ENCODE data around the gene UBE2L3. TPM values are rescaled to one million over a fixed set of nuclear protein-coding genes. Genes with fewer than 3 reads are reported as not detected.
"Not testable (repeated sequence)": the region's sequence is repeated elsewhere in the genome, so short reads cannot be mapped to it uniquely, and the experiment has no call there.

Gene UBE2L3
- polyA plus RNA-seq, 2 of the 4 experiments (the other 2 are of a cell fraction): 54.9 to 55.6 TPM

GRCh38 chr22:21615731-21616130, 48.2 kb downstream of the UBE2L3 start:
- TF ChIP-seq ZFP36 (IDR thresholded peaks at IDR 0.05; ENCODE audit: borderline replicate concordance, partially characterized antibody) (no peak), NFE2L2 (conservative IDR thresholded peaks at IDR 0.05; ENCODE audit: low read length) (no peak), HDAC2 (IDR thresholded peaks at IDR 0.05) (no peak), E2F6 (IDR thresholded peaks at IDR 0.05; ENCODE audit: borderline replicate concordance, low read depth) (no peak)
- no peak for DNase-seq (ENCODE audit: low read depth in 1 of 2, low spot score in 1 of 2)

GRCh38 chr22:21617337-21617736, 49.8 kb downstream of the UBE2L3 start:
- CTCF ChIA-PET: interaction anchor here (1.8 to 4.9 kb wide), 3 partner anchors 12 to 30 kb away, joined by 4 to 19 read pairs (median 6); partner anchors contain the start of gene SDF2L1

More at GRCh38 chr22:21615731-21616130, 48.2 kb downstream of the UBE2L3 start:
- no peak overlapping the region for H3K4me2 ChIP-seq
- FAIRE-seq (no peak), ATAC-seq (no peak)
- H3K4me3 ChIP-seq: no peak overlapping the region
- H3K27ac ChIP-seq: no peak overlapping the region
- CTCF ChIA-PET: interaction anchor here (0.7 to 4.9 kb wide), 5 partner anchors 9 to 31 kb away, joined by 3 to 19 read pairs (median 4); partner anchors contain the start of gene SDF2L1
- H3K9me3 ChIP-seq: no peaks in the 10 kb centered on the region
- H3K4me1 ChIP-seq: peaks cover 6% of the 10 kb centered on the region; the same call in 1 of the 3 replicates
- WGBS (ENCODE audit: missing lambda C conversion rate): 79% methylated on average over 4 of the region's 4 CpGs
- POLR2A ChIA-PET: interaction anchor here (0.6 kb wide), 1 partner anchor 50 kb away, joined by 3 read pairs; no protein-coding TSS in a partner anchor

GRCh38 chr22:21621025-21621424, 53.5 kb downstream of the UBE2L3 start:
- CTCF ChIA-PET: interaction anchor here (0.7 to 2.2 kb wide), 4 partner anchors 8 to 16 kb away, joined by 3 to 13 read pairs (median 4); partner anchors contain the start of gene YDJC
- ATAC-seq (no peak), FAIRE-seq (no peak), DNase-seq (ENCODE audit: low read depth in 1 of 2, low spot score in 1 of 2) (no peak)
- no peak overlapping the region for H3K27ac ChIP-seq
- H3K4me3 ChIP-seq: no peak overlapping the region
- POLR2A ChIA-PET: no interaction called here
- no peak overlapping the region for H3K4me2 ChIP-seq
- no peaks in the 10 kb centered on the region for H3K9me3 ChIP-seq
- H3K4me1 ChIP-seq: peaks cover 11% of the 10 kb centered on the region; the same call in 1 of the 3 replicates
- TF ChIP-seq ZFP36 (IDR thresholded peaks at IDR 0.05; ENCODE audit: borderline replicate concordance, partially characterized antibody) (peak; percentile 59), NFE2L2 (conservative IDR thresholded peaks at IDR 0.05; ENCODE audit: low read length) (no peak)
- WGBS (ENCODE audit: missing lambda C conversion rate): 100% methylated on average over 1 of the region's 3 CpGs

More at GRCh38 chr22:21617337-21617736, 49.8 kb downstream of the UBE2L3 start:
- H3K4me3 ChIP-seq; H3K4me1 ChIP-seq; ATAC-seq; FAIRE-seq; H3K27ac ChIP-seq; H3K4me2 ChIP-seq; DNase-seq (ENCODE audit: low read depth in 1 of 2, low spot score in 1 of 2); POLR2A ChIA-PET; H3K9me3 ChIP-seq: not testable (repeated sequence)
- 94% methylated on average over 6 of the region's 6 CpGs for WGBS (ENCODE audit: missing lambda C conversion rate)

GRCh38 chr22:21622011-21622918, 54.8 kb downstream of the UBE2L3 start:
- H3K4me3 ChIP-seq: no peak overlapping the region
- DNase-seq (ENCODE audit: low read depth in 1 of 2, low spot score in 1 of 2) (no peak), FAIRE-seq (no peak), ATAC-seq (no peak)
- H3K4me2 ChIP-seq: no peak overlapping the region
- no peaks in the 10 kb centered on the region for H3K9me3 ChIP-seq
- ChIA-PET POLR2A (no interaction called here), CTCF (interaction anchor here (1.2 to 2.8 kb wide), 5 partner anchors 12 to 23 kb away, joined by 3 to 11 read pairs (median 4); partner anchors contain the start of gene SDF2L1)
- no peak overlapping the region for H3K27ac ChIP-seq
- WGBS (ENCODE audit: missing lambda C conversion rate): 79% methylated on average over 12 of the region's 17 CpGs
- peaks cover 11% of the 10 kb centered on the region; the same call in 1 of the 3 replicates for H3K4me1 ChIP-seq
- TF ChIP-seq HOXA7 (CRISPR knock-in tag; IDR thresholded peaks at IDR 0.05) (no peak), HDAC2 (IDR thresholded peaks at IDR 0.05) (no peak), POLR2AphosphoS2 (conservative IDR thresholded peaks at IDR 0.05; ENCODE audit: low read length) (no peak), FOSB (CRISPR knock-in tag; IDR thresholded peaks at IDR 0.05) (no peak), PHF8 (IDR thresholded peaks at IDR 0.05; ENCODE audit: borderline replicate concordance, low read depth) (no peak), ZFP36 (IDR thresholded peaks at IDR 0.05; ENCODE audit: borderline replicate concordance, partially characterized antibody) (no peak), HMGXB4 (CRISPR knock-in tag; IDR thresholded peaks at IDR 0.05; ENCODE audit: borderline replicate concordance) (no peak), EHF (CRISPR knock-in tag; IDR thresholded peaks at IDR 0.05) (no peak), GATA3 (IDR thresholded peaks at IDR 0.05; ENCODE audit: borderline replicate concordance) (no peak), ELK1 (IDR thresholded peaks at IDR 0.05; ENCODE audit: low read depth, low read length) (no peak), EHMT2 (IDR thresholded peaks at IDR 0.05; ENCODE audit: low read depth) (no peak), NR3C1 (IDR thresholded peaks at IDR 0.05) (no peak), ZC3H11A (IDR thresholded peaks at IDR 0.05) (no peak), RFX5 (IDR thresholded peaks at IDR 0.05) (no peak), REST (IDR thresholded peaks at IDR 0.05) (no peak), MYC (IDR thresholded peaks at IDR 0.05; ENCODE audit: borderline replicate concordance, low read length) (no peak), SMC3 (IDR thresholded peaks at IDR 0.05) (no peak)

Data from A549 (cell line).